Neuronal stem cell (in vitro differentiated cells): ENCODE data around the gene ILKAP.

ENCODE experiments used
- DNase-seq: peaks from one replicate; pipeline ENCODE4 v3.0.0-alpha.2; 2013; ENCODE audit warnings: low spot score
- H2AFZ ChIP-seq: one replicate; pipeline ENCODE4 v1.6.1; 2013; ENCODE audit warnings: mild to moderate bottlenecking, low read length, inconsistent platforms
- H2AK5ac ChIP-seq: 2 replicates; pipeline ENCODE4 v1.6.1; 2013; ENCODE audit warnings: low read depth, mild to moderate bottlenecking, inconsistent platforms, low read length, moderate library complexity, mixed read lengths
- H2BK120ac ChIP-seq: 2 replicates; pipeline ENCODE4 v1.6.1; 2013; ENCODE audit warnings: low read depth, mild to moderate bottlenecking, inconsistent platforms, low read length, moderate library complexity, mixed read lengths
- H2BK12ac ChIP-seq: one replicate; pipeline ENCODE4 v1.6.1; 2013; ENCODE audit warnings: low read length, inconsistent platforms
- H2BK15ac ChIP-seq: 2 replicates; pipeline ENCODE4 v1.6.1; 2013; ENCODE audit warnings: mild to moderate bottlenecking, low read length, inconsistent platforms, mixed read lengths
- H2BK5ac ChIP-seq: one replicate; pipeline ENCODE4 v1.6.1; 2013; ENCODE audit warnings: inconsistent platforms, mild to moderate bottlenecking, low read length, moderate library complexity
- H3K14ac ChIP-seq: one replicate; pipeline ENCODE4 v1.6.1; 2013; ENCODE audit warnings: low read length, inconsistent platforms
- H3K18ac ChIP-seq: 2 replicates; pipeline ENCODE4 v1.6.1; 2013; ENCODE audit warnings: low read length, inconsistent platforms
- H3K23ac ChIP-seq: 2 replicates; pipeline ENCODE4 v1.6.1; 2013; ENCODE audit warnings: low read depth, mild to moderate bottlenecking, mixed read lengths, low read length, inconsistent platforms; ENCODE audit not compliant: poor library complexity
- H3K27ac ChIP-seq: replicated peaks from 3 replicates; pipeline ENCODE4 v1.5.1; 2013; ENCODE audit warnings: low read length, inconsistent platforms
- H3K27me3 ChIP-seq, 3 experiments: 2 replicates each; pipeline ENCODE4 v1.6.1; 2013; ENCODE audit warnings: low read length in 3 of 3, mild to moderate bottlenecking in 2 of 3, inconsistent platforms in 1 of 3, low read depth in 1 of 3, mixed read lengths in 1 of 3, moderate library complexity in 1 of 3; ENCODE audit not compliant: control insufficient read depth in 3 of 3, insufficient read depth in 3 of 3
- H3K36me3 ChIP-seq, 2 donors: replicated peaks in 1 of 2; 2 replicates each; pipeline ENCODE4 v1.6.1; 2013; ENCODE audit warnings: low read length in 2 of 2; ENCODE audit not compliant: control insufficient read depth in 2 of 2, insufficient read depth in 2 of 2
- H3K4ac ChIP-seq: 2 replicates; pipeline ENCODE4 v1.6.1; 2013; ENCODE audit warnings: inconsistent platforms, mild to moderate bottlenecking, low read length, moderate library complexity
- H3K4me1 ChIP-seq, 2 donors: 1 replicate in 1 of 2; 2 replicates in 1 of 2; pipeline ENCODE4 v1.6.1; 2013; ENCODE audit warnings: low read length in 2 of 2, low read depth in 1 of 2; ENCODE audit not compliant: control insufficient read depth in 2 of 2, insufficient read depth in 1 of 2
- H3K4me2 ChIP-seq: one replicate; pipeline ENCODE4 v1.6.1; 2013; ENCODE audit warnings: mild to moderate bottlenecking, low read length, inconsistent platforms; ENCODE audit not compliant: insufficient read depth, poor library complexity, severe bottlenecking
- H3K4me3 ChIP-seq, 2 donors: 2 replicates each; pipeline ENCODE4 v1.5.1; 2013; ENCODE audit warnings: low read length in 2 of 2, mild to moderate bottlenecking in 2 of 2, inconsistent platforms in 1 of 2, moderate library complexity in 1 of 2
- H3K79me1 ChIP-seq: one replicate; pipeline ENCODE4 v1.6.1; 2013; ENCODE audit warnings: low read depth, mild to moderate bottlenecking, inconsistent platforms, low read length, moderate library complexity
- H3K9ac ChIP-seq: one replicate; pipeline ENCODE4 v1.6.1; 2013; ENCODE audit warnings: mild to moderate bottlenecking, low read depth, low read length, inconsistent platforms; ENCODE audit not compliant: poor library complexity
- H3K9me3 ChIP-seq, 2 donors: replicated peaks in 1 of 2; 2 replicates each; pipeline versions ENCODE3 to v1.6.1; 2013; ENCODE audit warnings: low read length in 2 of 2, mild to moderate bottlenecking in 2 of 2, inconsistent platforms in 1 of 2, low read depth in 1 of 2, mixed read lengths in 1 of 2, moderate library complexity in 1 of 2; ENCODE audit not compliant: control insufficient read depth in 2 of 2, insufficient read depth in 1 of 2
- H4K8ac ChIP-seq: one replicate; pipeline ENCODE4 v1.6.1; 2013; ENCODE audit warnings: low read depth, mild to moderate bottlenecking, inconsistent platforms, low read length, moderate library complexity
- H4K91ac ChIP-seq: one replicate; pipeline ENCODE4 v1.6.1; 2013; ENCODE audit warnings: low read length, low read depth, mild to moderate bottlenecking, inconsistent platforms; ENCODE audit not compliant: poor library complexity
- WGBS, 2 donors: extraction: QIAGEN DNeasy Blood & Tissue Kit; methylation state at CpG; one replicate each; pipeline ENCODE4 v1.1.7; 2013; ENCODE audit warnings: missing lambda C conversion rate in 2 of 2, mixed read lengths in 1 of 2; ENCODE audit not compliant: insufficient read length in 2 of 2, insufficient replicate concordance in 1 of 2; ENCODE audit errors: extremely low coverage in 2 of 2; 5-methylcytosine and 5-hydroxymethylcytosine counted together

Gene ILKAP

DNA sequence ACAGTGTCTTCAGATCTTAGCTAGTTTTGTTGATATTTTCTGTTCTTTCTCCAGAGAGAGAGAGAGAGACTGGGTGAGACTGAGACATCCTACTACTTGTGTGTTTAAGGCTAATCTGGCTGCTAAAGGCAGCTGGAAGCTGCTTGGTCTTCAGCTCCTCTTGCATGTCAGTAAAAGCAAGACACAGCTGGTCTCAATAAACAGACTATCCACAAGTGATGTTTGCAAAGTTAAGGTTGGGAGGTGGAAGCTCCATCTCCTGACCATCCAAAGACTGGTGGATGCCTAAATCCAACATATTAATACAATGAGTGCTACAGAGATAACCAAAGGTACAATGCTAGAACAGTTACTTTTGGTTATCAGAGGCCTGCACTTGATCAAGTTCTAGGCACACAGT is 26.9 kb downstream of the ILKAP start:
- H3K23ac ChIP-seq: no peak overlapping the region
- no peak overlapping the region for H2BK120ac ChIP-seq
- H3K36me3 ChIP-seq: peaks cover 46 to 96% of the 10 kb centered on the region in 2 donors
- H3K27ac ChIP-seq: no peak overlapping the region
- H3K4me3 ChIP-seq: no peak overlapping the region
- no peak for DNase-seq
- H3K4me2 ChIP-seq: no peak overlapping the region
- no peak overlapping the region for H3K9ac ChIP-seq
- no peak overlapping the region for H2AK5ac ChIP-seq
- no peaks in the 10 kb centered on the region for H3K4me1 ChIP-seq
- no peak overlapping the region for H3K4ac ChIP-seq
- H3K14ac ChIP-seq: no peak overlapping the region
- no peak overlapping the region for H4K8ac ChIP-seq
- no peak overlapping the region for H2BK12ac ChIP-seq
- H3K9me3 ChIP-seq: no peaks in the 10 kb centered on the region
- no peak overlapping the region for H2AFZ ChIP-seq
- no peak overlapping the region for H2BK5ac ChIP-seq
- H3K18ac ChIP-seq: no peak overlapping the region
- no peak overlapping the region for H4K91ac ChIP-seq
- H3K27me3 ChIP-seq: no peaks in the 10 kb centered on the region
- no peak overlapping the region for H2BK15ac ChIP-seq
- H3K79me1 ChIP-seq: no peaks in the 10 kb centered on the region

DNA sequence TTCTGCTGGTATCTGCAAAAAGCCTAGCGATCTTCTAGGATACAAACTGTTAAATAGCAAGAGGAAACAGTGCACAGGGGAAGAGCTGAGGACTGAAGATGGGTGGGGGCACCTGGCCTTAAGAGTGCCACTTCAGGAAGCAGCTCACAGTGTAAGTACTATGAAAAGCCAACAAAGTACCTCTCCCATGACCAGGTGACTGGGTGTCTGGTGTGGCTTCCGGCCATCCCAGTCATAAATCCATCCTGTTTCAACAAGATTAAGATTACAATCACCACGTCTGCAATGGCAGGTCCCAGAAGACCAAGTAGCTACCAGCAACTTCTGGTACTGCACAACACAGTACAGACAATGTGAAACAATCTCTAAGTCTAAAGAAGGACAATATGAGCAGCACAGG is 28.8 kb downstream of the ILKAP start:
- no peak overlapping the region for H2BK12ac ChIP-seq
- H2AK5ac ChIP-seq: no peak overlapping the region
- H3K23ac ChIP-seq: no peak overlapping the region
- H3K79me1 ChIP-seq: no peaks in the 10 kb centered on the region
- H2BK15ac ChIP-seq: no peak overlapping the region
- H3K4me1 ChIP-seq: no peaks in the 10 kb centered on the region
- no peaks in the 10 kb centered on the region for H3K27me3 ChIP-seq
- H3K27ac ChIP-seq: no peak overlapping the region
- no peak overlapping the region for H4K91ac ChIP-seq
- DNase-seq: no peak
- H3K18ac ChIP-seq: no peak overlapping the region
- no CpG with 5 or more reads among the region's 3 CpGs for WGBS, 2 donors
- peaks cover 50 to 94% of the 10 kb centered on the region in 2 donors for H3K36me3 ChIP-seq
- H3K14ac ChIP-seq: no peak overlapping the region
- no peak overlapping the region for H3K4ac ChIP-seq
- no peaks in the 10 kb centered on the region for H3K9me3 ChIP-seq
- no peak overlapping the region for H2AFZ ChIP-seq
- H2BK5ac ChIP-seq: no peak overlapping the region
- H2BK120ac ChIP-seq: no peak overlapping the region
- no peak overlapping the region for H4K8ac ChIP-seq
- H3K4me2 ChIP-seq: no peak overlapping the region
- no peak overlapping the region for H3K9ac ChIP-seq
- no peak overlapping the region for H3K4me3 ChIP-seq

DNA sequence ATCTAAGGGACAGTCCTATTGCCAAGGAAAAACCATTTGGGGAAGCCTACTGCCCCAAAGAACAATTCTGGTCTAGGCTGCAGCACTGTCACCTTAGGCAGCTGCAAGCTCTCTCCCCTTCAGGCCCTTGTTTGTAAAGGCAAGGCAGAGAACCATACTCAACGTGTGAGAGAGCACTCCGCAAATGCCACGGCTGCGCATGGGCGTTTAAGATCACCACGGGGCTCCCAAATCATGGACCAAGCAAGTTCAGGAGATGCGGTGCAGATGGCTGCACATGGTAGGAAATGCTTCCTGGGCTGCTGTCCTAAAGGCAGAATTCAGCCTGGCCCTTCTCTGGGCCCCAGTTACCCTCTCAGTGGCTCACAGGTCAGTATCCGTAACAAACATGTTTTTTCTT is 29.2 kb downstream of the ILKAP start:
- no peak overlapping the region for H2BK120ac ChIP-seq
- no peaks in the 10 kb centered on the region for H3K79me1 ChIP-seq
- no peak overlapping the region for H2AK5ac ChIP-seq
- no peak for DNase-seq
- peaks cover 49 to 94% of the 10 kb centered on the region in 2 donors for H3K36me3 ChIP-seq
- no peak overlapping the region for H3K18ac ChIP-seq
- H3K27me3 ChIP-seq: no peaks in the 10 kb centered on the region
- H4K8ac ChIP-seq: no peak overlapping the region
- H3K23ac ChIP-seq: no peak overlapping the region
- no peak overlapping the region for H3K4ac ChIP-seq
- H3K4me1 ChIP-seq: no peaks in the 10 kb centered on the region
- no peak overlapping the region for H2AFZ ChIP-seq
- no peak overlapping the region for H3K27ac ChIP-seq
- H4K91ac ChIP-seq: no peak overlapping the region
- H2BK5ac ChIP-seq: no peak overlapping the region
- WGBS, 2 donors: no CpG with 5 or more reads among the region's 8 CpGs
- H2BK12ac ChIP-seq: no peak overlapping the region
- no peaks in the 10 kb centered on the region for H3K9me3 ChIP-seq
- no peak overlapping the region for H3K4me3 ChIP-seq
- no peak overlapping the region for H3K14ac ChIP-seq
- H2BK15ac ChIP-seq: no peak overlapping the region
- no peak overlapping the region for H3K9ac ChIP-seq
- H3K4me2 ChIP-seq: no peak overlapping the region

DNA sequence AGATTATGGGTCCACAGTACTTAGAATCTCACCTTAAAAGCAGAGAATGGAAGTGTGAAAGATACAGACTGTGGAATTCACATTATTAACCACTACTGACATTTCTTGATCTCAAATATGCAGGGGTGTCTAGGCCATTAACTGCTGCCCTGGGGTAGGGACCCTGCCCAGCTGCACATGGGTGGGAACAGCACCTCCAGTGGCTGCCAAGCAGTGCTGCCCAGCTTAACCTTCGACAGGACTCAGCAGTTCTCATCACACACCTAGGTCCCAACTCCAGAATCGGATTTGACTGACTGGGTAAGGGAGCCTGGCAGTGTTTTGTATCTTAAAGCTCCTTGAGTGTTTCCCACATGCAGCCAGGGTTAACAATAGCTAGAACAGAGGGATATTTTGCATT is 29.8 kb downstream of the ILKAP start:
- Histone ChIP-seq H4K8ac (no peak overlapping the region), H3K4me1 (no peaks in the 10 kb centered on the region), H3K18ac (no peak overlapping the region), H2BK12ac (no peak overlapping the region), H3K27me3 (no peaks in the 10 kb centered on the region), H4K91ac (no peak overlapping the region), H3K36me3 (peaks cover 49 to 94% of the 10 kb centered on the region in 2 donors), H2BK15ac (no peak overlapping the region), H2BK5ac (no peak overlapping the region), H3K14ac (no peak overlapping the region), H3K9ac (no peak overlapping the region), H3K27ac (no peak overlapping the region), H3K4me3 (no peak overlapping the region), H3K4me2 (no peak overlapping the region), H2AK5ac (no peak overlapping the region), H2AFZ (no peak overlapping the region), H3K9me3 (no peaks in the 10 kb centered on the region), H3K23ac (no peak overlapping the region), H3K79me1 (no peaks in the 10 kb centered on the region), H3K4ac (no peak overlapping the region), H2BK120ac (no peak overlapping the region)
- WGBS, 2 donors: no CpG with 5 or more reads among the region's 2 CpGs
- no peak for DNase-seq
